Measurements from ENCODE around the gene STMND1.
"Not testable (repeated sequence)": the region's sequence is repeated elsewhere in the genome, so short reads cannot be mapped to it uniquely, and the experiment has no call there.

STMND1 gene
- 0 reads per million in 4 donors for total RNA-seq

GRCh38 chr6:17101422-17102257 is at the start of gene STMND1:
STMND1 (plus strand) TSS chr6:17102050; CDS start chr6:17102258, 208 bp downstream.
- DNase-seq: no peak

GRCh38 chr6:17054647-17055046 is 47.2 kb upstream of the STMND1 start:
- DNase-seq: no peak

- no peak for DNase-seq
These were observed 44.5 kb upstream of the STMND1 start for GRCh38 chr6:17057322-17057721.

- no peak for DNase-seq
These were observed 43.3 kb upstream of the STMND1 start for GRCh38 chr6:17058550-17058949.

DNA sequence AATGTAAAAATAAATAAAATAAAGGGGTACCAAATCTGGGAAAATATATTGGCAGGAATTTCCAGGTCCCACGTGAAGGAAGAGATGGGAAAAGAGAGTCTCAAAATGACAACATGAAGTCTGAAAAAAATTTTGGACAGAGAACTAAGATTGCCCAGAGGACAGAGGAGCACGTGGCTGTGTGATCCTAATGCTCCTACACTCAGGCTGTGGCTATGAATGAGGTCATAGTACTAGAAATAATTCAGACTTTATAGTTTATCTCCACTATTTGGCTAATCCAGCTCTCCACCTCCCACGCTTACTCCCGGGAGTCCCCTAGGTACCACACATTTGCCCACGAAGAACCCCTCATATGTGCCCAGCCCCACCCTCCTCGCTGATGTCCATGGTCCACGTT is 42.8 kb upstream of the STMND1 start:
- no peak for DNase-seq

GRCh38 chr6:17059850-17060249 is 42.0 kb upstream of the STMND1 start:
- no peak for DNase-seq

DNA sequence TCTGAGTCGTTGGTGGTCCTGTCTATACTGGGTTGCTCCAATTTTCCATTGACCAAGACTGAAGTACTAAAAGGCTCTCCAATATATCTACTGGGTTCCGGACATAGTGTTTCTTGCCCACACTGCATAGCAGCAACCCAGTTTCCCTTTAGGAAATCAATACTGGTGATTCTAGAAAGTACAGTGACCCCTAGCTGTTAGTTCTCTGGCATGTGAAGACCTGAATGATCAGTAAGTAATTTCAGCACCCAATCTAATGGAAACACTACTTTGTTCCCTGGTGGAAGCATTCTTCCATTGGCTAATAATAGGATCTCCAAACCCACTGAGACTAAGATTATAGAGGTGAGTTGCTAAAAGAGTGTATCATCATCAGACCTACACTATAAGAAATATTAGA is 40.8 kb upstream of the STMND1 start:
- DNase-seq: no peak

DNA sequence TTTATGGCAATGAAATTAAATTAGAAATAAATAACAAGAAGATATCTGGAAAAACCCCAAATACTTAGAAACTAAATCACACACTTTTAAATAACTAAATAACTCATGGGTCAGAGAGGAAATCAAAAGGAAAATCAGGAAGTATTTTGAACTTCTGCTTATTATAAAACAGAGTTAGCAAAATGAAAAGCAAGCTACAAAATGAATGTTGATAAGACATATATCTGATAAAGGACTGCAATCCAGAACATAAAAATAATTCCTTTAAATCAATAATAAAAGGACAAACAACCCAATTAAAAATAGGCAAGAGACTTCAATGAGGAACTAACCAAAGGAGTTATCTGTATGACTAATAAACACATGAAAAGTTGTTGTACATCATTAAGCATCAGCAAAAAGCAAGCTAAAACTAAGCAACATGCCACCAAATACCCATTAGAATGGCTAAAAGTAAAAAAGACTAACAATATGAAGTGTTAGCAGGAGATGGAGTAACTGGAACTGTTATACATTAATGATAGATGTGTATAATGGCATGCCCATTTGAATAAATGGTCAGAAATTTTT is 38.9 kb upstream of the STMND1 start:
- DNase-seq: no peak

- DNase-seq: no peak
These were observed 36.9 kb upstream of the STMND1 start for GRCh38 chr6:17064975-17065374.

DNA sequence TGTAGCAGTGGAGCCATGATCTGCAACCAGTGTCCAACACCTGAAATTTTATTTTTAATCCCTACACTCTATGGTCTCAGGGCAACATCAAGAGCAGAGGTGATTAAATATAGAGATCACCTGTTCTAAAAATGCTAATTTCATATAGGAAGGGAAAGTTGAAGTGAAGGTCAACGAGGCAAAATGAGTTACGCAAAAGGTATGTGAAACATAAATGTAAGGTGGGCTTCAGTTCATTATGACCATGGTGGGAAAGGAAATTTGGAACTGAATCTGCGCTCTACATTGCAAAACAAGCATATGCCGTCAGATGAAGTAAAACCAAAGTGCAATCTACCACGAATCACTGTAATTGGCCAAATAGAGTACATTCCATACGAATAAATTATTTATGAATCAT is 35.2 kb upstream of the STMND1 start:
- no peak for DNase-seq

GRCh38 chr6:17068972-17069371 is 32.9 kb upstream of the STMND1 start:
- not testable (repeated sequence) for DNase-seq

DNA sequence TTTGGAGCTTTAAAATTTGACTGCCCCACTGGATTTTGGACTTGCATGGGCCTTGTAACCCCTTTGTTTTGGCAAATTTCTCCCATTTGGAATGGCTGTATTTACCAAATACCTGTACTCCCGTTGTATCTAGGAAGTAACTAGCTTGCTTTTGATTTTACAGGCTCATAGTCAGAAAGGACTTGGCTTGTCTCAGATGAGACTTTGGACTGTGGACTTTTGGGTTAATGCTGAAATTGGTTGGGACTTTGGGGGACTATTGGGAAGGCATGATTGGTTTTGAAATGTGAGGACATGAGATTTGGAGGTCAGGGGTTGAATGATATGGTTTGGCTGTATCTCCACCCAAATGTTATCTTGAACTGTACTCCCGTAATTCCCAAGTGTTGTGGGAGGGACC is 31.4 kb upstream of the STMND1 start:
- not testable (repeated sequence) for DNase-seq

DNA sequence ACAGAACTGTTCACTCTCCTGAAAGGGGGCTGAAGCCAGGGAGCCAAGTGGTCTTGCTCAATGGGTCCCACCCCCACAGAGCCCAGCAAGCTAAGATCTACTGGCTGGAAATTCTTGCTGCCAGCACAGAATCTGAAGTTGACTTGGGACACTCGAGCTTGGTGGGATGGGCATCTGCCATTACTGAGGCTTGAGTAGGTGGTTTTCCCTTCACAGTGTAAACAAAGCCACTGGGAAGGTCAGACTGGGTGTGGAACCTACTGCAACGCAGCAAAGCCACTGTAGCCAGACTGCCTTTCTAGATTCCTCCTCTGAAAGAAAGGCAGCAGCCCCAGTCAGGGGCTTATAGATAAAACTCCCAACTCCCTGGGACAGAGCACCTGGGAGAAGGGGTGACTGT is 28.3 kb upstream of the STMND1 start:
- DNase-seq: not testable (repeated sequence)

- no peak for DNase-seq
These were observed 20.6 kb upstream of the STMND1 start for GRCh38 chr6:17081273-17081672.

GRCh38 chr6:17081860-17082508 is 19.9 kb upstream of the STMND1 start:
- no peak for DNase-seq

DNA sequence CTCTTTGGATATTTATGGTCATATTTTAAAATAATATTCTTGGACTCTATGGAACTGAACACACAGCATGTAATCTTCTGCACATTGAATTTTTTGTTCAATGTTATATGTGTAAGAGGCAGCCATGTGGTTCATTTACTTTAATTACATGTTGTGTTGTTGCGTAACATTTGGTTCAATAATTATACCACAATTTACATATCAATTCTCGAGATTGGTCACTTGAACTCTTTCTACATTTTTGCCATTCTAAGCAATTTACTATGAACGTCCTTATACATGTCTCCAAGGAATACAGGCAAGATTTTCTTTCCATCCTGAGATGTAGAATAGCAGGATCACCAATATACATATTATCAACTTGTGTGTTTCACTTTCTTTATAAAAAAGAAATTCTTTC is 18.5 kb upstream of the STMND1 start:
- DNase-seq: no peak

DNA sequence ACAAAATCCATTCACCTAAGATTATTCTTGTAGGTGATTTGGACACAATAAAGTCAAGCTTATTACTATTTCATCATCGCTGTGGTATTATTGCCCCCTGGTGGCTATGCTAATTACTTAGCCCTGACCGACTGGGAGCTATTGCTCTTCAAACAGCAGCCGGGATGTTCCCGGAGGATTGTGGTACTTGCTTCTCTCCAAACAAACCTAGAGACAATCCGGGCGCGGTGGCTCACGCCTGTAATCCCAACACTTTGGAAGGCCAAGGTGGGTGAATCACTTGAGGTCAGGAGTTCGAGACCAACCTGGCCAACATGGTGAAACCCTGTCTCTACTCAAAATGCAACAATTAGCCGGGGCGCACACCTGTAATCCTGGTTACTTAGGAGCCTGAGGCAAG is 15.4 kb upstream of the STMND1 start:
- peak in 1 of 5 donors; percentile 3 for DNase-seq

- DNase-seq: no peak
These were observed 13.7 kb upstream of the STMND1 start for GRCh38 chr6:17088091-17088611.

DNA sequence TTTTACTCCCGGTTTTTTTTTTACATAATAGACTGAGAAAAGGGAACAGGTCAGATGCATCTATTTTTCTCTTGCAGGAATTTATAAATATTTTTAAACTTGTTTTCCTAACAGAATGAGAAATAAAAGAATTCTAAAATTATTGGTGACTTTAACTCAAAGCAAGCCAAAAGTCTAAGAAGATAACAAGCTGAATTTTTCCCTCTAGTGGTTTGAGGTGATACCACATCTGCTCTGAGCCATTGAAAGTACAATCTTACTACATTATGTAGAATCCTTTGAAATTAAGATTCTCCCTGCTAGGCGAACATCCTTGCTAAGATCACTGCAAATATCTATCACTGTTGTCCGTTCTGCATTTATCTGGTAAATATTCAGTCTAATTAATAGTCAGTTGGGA is 10.7 kb upstream of the STMND1 start:
- no peak for DNase-seq

DNA sequence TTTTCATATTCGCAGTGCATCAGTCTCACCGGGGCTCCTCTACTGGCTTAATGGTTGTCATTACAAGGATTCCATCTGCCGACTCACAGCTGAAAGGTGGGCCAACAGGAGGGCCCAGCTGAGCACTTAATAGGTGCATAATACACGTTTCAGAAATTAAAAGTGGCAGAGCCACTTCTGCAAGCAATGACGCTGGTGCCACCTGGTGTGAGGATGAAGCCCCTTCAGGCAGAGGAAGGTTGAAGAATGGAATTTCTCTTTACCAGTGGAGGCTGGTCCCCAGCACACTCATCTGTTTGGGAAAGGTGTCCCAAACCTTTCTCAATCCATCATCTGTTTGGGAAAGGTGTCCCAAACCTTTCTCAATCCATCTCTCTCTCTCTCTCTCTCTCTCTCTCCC is 8.2 kb upstream of the STMND1 start:
- DNase-seq: no peak

GRCh38 chr6:17096096-17096495 is 5.8 kb upstream of the STMND1 start:
- no peak for DNase-seq

GRCh38 chr6:17096652-17097051 is 5.2 kb upstream of the STMND1 start:
- no peak for DNase-seq

- DNase-seq: no peak
These were observed 3.9 kb upstream of the STMND1 start for GRCh38 chr6:17097982-17098381.

DNA sequence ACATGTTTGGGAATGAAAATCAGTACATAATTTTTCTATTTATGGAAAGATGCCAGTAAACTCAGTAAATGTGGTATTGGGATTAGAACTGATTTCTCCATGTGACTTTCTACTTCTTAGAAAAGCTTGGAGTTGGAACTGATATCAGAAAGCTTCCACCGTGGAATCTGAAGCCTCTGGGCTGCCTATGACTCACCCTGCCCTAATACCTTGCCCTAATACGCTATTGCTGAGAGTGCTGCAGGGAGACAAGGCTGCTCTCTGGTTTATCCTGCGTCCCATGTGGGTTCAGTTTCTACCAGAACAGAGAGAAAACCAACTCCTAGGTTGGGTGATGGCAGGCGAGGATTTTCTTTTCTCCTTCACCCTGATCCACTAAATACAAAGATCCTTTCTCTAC is 3.3 kb upstream of the STMND1 start:
- no peak for DNase-seq
